WTC11 (cell line): Measurements from ENCODE around the gene BAG2. TPM values are rescaled to one million over a fixed set of nuclear protein-coding genes. Genes with fewer than 3 reads are reported as not detected.
A peak's percentile ranks its signal among the peaks of the same experiment; 100 is the strongest.

Experiments used
- ATAC-seq: fragments of 200-7000 bp; cut with Tn5 transposase; 2 replicates; pipeline ENCODE4 v1.10.0; 2021; ENCODE audit warnings: mild to moderate bottlenecking, moderate library complexity
- CTCF ChIA-PET: fragments of 300-600 bp; sonication (Branson Sonifier 250); formaldehyde crosslinking; loops from one replicate; lab custom pipeline; 2021; ENCODE audit warnings: antibody characterized with exemption; lab: Charles Lee
- POLR2A ChIA-PET: fragments of 350-600 bp; sonication (Branson Sonifier 250); formaldehyde crosslinking; loops from one replicate; lab custom pipeline; 2021; ENCODE audit warnings: antibody characterized with exemption; lab: Charles Lee
- DNase-seq: peaks from one replicate; pipeline ENCODE4 v3.0.0; 2021; ENCODE audit warnings: low spot score
- H3K27ac Mint-ChIP-seq: 2 replicates; pipeline ENCODE4 v1.8.0; 2021; ENCODE audit warnings: mixed read lengths
- H3K27me3 Mint-ChIP-seq: 2 replicates; pipeline ENCODE4 v1.8.0; 2021; ENCODE audit warnings: low read depth, mild to moderate bottlenecking, moderate library complexity, mixed read lengths
- H3K36me3 Mint-ChIP-seq: 2 replicates; pipeline ENCODE4 v1.8.0; 2021; ENCODE audit warnings: mixed read lengths
- H3K4me1 Mint-ChIP-seq: 2 replicates; pipeline ENCODE4 v1.8.0; 2022; ENCODE audit warnings: mixed read lengths
- H3K4me3 Mint-ChIP-seq: 2 replicates; pipeline ENCODE4 v1.8.0; 2021; ENCODE audit warnings: mild to moderate bottlenecking, moderate library complexity, mixed read lengths
- H3K9me3 Mint-ChIP-seq: 2 replicates; pipeline ENCODE4 v1.8.0; 2021; ENCODE audit warnings: mixed read lengths
- CBFB ChIP-seq: sonication (generic); formaldehyde crosslinking; IDR thresholded peaks from 2 replicates; pipeline ENCODE4 v1.8.1; 2022; ENCODE audit warnings: mild to moderate bottlenecking, low read depth, missing genetic modification reagents
- E2F4 ChIP-seq: sonication (generic); formaldehyde crosslinking; IDR thresholded peaks from 2 replicates; pipeline ENCODE4 v1.8.1; 2022; ENCODE audit warnings: low read depth, mild to moderate bottlenecking, moderate library complexity, missing genetic modification reagents, borderline replicate concordance
- ERG ChIP-seq: fragments of 250-450 bp; sonication (Bioruptor Pico); IDR thresholded peaks from 2 replicates; pipeline ENCODE4 v1.8.0; 2021; ENCODE audit warnings: mild to moderate bottlenecking
- FOXP4 ChIP-seq: sonication (generic); formaldehyde crosslinking; IDR thresholded peaks from 2 replicates; pipeline ENCODE4 v1.8.0; 2022; ENCODE audit warnings: mild to moderate bottlenecking, missing genetic modification reagents
- GTF2I ChIP-seq: fragments of 250-450 bp; sonication (Bioruptor Pico); conservative IDR thresholded peaks from 2 replicates; pipeline ENCODE4 v1.4.0; 2021; ENCODE audit warnings: mild to moderate bottlenecking
- IRF1 ChIP-seq: sonication (generic); formaldehyde crosslinking; IDR thresholded peaks from 2 replicates; pipeline ENCODE4 v1.8.0; 2023; ENCODE audit warnings: missing genetic modification reagents
- MAX ChIP-seq: sonication (generic); formaldehyde crosslinking; IDR thresholded peaks from 2 replicates; pipeline ENCODE4 v1.8.0; 2022; ENCODE audit warnings: mild to moderate bottlenecking, missing genetic modification reagents
- MYBL2 ChIP-seq: sonication (generic); formaldehyde crosslinking; IDR thresholded peaks from 2 replicates; pipeline ENCODE4 v1.8.1; 2023; ENCODE audit warnings: mild to moderate bottlenecking, moderate library complexity, missing genetic modification reagents
- NFATC4 ChIP-seq: fragments of 250-450 bp; sonication (Bioruptor Pico); IDR thresholded peaks from 2 replicates; pipeline ENCODE4 v1.9.0; 2021; ENCODE audit warnings: mild to moderate bottlenecking
- NR2C2 ChIP-seq: sonication (generic); formaldehyde crosslinking; IDR thresholded peaks from 2 replicates; pipeline ENCODE4 v1.8.0; 2022; ENCODE audit warnings: mild to moderate bottlenecking, missing genetic modification reagents
- TP53 ChIP-seq: sonication (generic); formaldehyde crosslinking; IDR thresholded peaks from 2 replicates; pipeline ENCODE4 v1.8.1; 2023; ENCODE audit warnings: mild to moderate bottlenecking, missing genetic modification reagents
- ZMAT4 ChIP-seq: fragments of 250-450 bp; sonication (Bioruptor Pico); IDR thresholded peaks from 2 replicates; pipeline ENCODE4 v1.9.0; 2021; ENCODE audit warnings: mild to moderate bottlenecking
- ZNF317 ChIP-seq: sonication (generic); formaldehyde crosslinking; IDR thresholded peaks from 2 replicates; pipeline ENCODE4 v1.8.1; 2023; ENCODE audit warnings: low read depth, mild to moderate bottlenecking, moderate library complexity, missing genetic modification reagents, borderline replicate concordance
- ZNF396 ChIP-seq: fragments of 250-450 bp; sonication (Bioruptor Pico); IDR thresholded peaks from 2 replicates; pipeline ENCODE4 v1.8.0; 2021; ENCODE audit warnings: mild to moderate bottlenecking, moderate library complexity, borderline replicate concordance
- ZNF423 ChIP-seq: fragments of 250-450 bp; sonication (Bioruptor Pico); IDR thresholded peaks from 2 replicates; pipeline ENCODE4 v2.1.2; 2022; ENCODE audit warnings: mild to moderate bottlenecking, moderate library complexity
- ZNF512 ChIP-seq: sonication (generic); formaldehyde crosslinking; IDR thresholded peaks from 2 replicates; pipeline ENCODE4 v1.8.1; 2022; ENCODE audit warnings: missing genetic modification reagents, borderline replicate concordance
- ZNF532 ChIP-seq: fragments of 250-450 bp; sonication (Bioruptor Pico); IDR thresholded peaks from 2 replicates; pipeline ENCODE4 v1.9.0; 2021; ENCODE audit warnings: mild to moderate bottlenecking, borderline replicate concordance
- ZNF671 ChIP-seq: fragments of 250-450 bp; sonication (Bioruptor Pico); IDR thresholded peaks from 2 replicates; pipeline ENCODE4 v1.8.0; 2021; ENCODE audit warnings: mild to moderate bottlenecking
- total RNA-seq: library from RNA; stranded (reverse); gene quantifications from 3 replicates; pipeline ENCODE4 v1.2.3, GENCODE V29; 2021

Gene BAG2
- total RNA-seq, 1 experiment from 2014 or later = 8.0 TPM

GRCh38 chr6:57207872-57208271 lies 35.7 kb downstream of the BAG2 start:
- no peak for DNase-seq
- H3K27me3 Mint-ChIP-seq = no peaks in the 10 kb centered on the region
- POLR2A ChIA-PET = interaction anchor here (1.5 kb wide), 1 partner anchor 14 kb away, joined by 4 read pairs; the partner anchor contains the start of gene RAB23
- CTCF ChIA-PET = interaction anchor here (0.7 to 2.4 kb wide), 2 partner anchors 12 to 14 kb away, joined by 3 to 7 read pairs; partner anchors contain the start of gene RAB23
- no peak overlapping the region for H3K4me3 Mint-ChIP-seq
- ATAC-seq = no peak
- H3K27ac Mint-ChIP-seq = peak overlapping the region; percentile 58; the same call in 1 of the 2 replicates
- H3K36me3 Mint-ChIP-seq = no peaks in the 10 kb centered on the region
- H3K4me1 Mint-ChIP-seq = peaks cover 12% of the 10 kb centered on the region
- no peaks in the 10 kb centered on the region for H3K9me3 Mint-ChIP-seq
- no peak for TF ChIP-seq ZNF512

- Mint-ChIP-seq H3K4me1 (peaks cover 16% of the 10 kb centered on the region), H3K27me3 (no peaks in the 10 kb centered on the region), H3K36me3 (no peaks in the 10 kb centered on the region), H3K27ac (no peak overlapping the region), H3K4me3 (no peak overlapping the region), H3K9me3 (no peaks in the 10 kb centered on the region)
- DNase-seq = no peak
- ChIA-PET POLR2A (no interaction called here), CTCF (no interaction called here)
- no peak for TF ChIP-seq MAX
- TF ChIP-seq NR2C2 (CRISPR knock-in tag) = no peak
- TF ChIP-seq MYBL2 (CRISPR knock-in tag) = no peak
- TF ChIP-seq IRF1 = no peak
- no peak for TF ChIP-seq ZNF423
- no peak for TF ChIP-seq E2F4
- TF ChIP-seq ZNF512 = no peak
- no peak for TF ChIP-seq ZMAT4
- no peak for TF ChIP-seq TP53 (CRISPR knock-in tag)
- no peak for TF ChIP-seq CBFB (CRISPR knock-in tag)
- no peak for TF ChIP-seq NFATC4 (CRISPR knock-in tag)
- TF ChIP-seq ZNF532 (CRISPR knock-in tag) = no peak
- no peak for ATAC-seq
Observed at GRCh38 chr6:57209030-57209429, 36.9 kb downstream of the BAG2 start.

- no peak overlapping the region for H3K27ac Mint-ChIP-seq
- H3K4me3 Mint-ChIP-seq = no peak overlapping the region
- POLR2A ChIA-PET = no interaction called here
- H3K27me3 Mint-ChIP-seq = no peaks in the 10 kb centered on the region
- no peak for ATAC-seq
- CTCF ChIA-PET = no interaction called here
- no peak for DNase-seq
- H3K9me3 Mint-ChIP-seq = peaks cover under 1% of the 10 kb centered on the region
- H3K4me1 Mint-ChIP-seq = peaks cover 26% of the 10 kb centered on the region
- H3K36me3 Mint-ChIP-seq = peaks cover 1% of the 10 kb centered on the region; the same call in 1 of the 2 replicates
- TF ChIP-seq GTF2I (CRISPR knock-in tag) (no peak), ERG (CRISPR knock-in tag) (no peak), ZNF671 (no peak), ZNF396 (no peak), FOXP4 (CRISPR knock-in tag) (no peak), ZNF317 (CRISPR knock-in tag) (no peak)
Observed at GRCh38 chr6:57210060-57210459, 37.9 kb downstream of the BAG2 start.
